Colon (tissue), 2 donors: ENCODE results near the gene PLEKHM1.

ENCODE experiments used
- FAIRE-seq: peaks from 2 replicates; lab custom pipeline; 2012; peaks lifted over from hg19 to GRCh38; lab: Jason Lieb, UNC
- donor health status: control.
- donor health status: control.

PLEKHM1 gene

GRCh38 chr17:45427181-45427835 lies 63.2 kb downstream of the PLEKHM1 start:
- no peak for FAIRE-seq

- FAIRE-seq: no peak
Measured at GRCh38 chr17:45426561-45426960, 64.0 kb downstream of the PLEKHM1 start.

- FAIRE-seq: no peak
Measured at GRCh38 chr17:45425984-45426413, 64.5 kb downstream of the PLEKHM1 start.

- no peak for FAIRE-seq
Measured at GRCh38 chr17:45425125-45425983, 65.2 kb downstream of the PLEKHM1 start.

GRCh38 chr17:45424769-45425124 lies 65.8 kb downstream of the PLEKHM1 start:
- FAIRE-seq: no peak

GRCh38 chr17:45423975-45424335 lies 66.6 kb downstream of the PLEKHM1 start:
- no peak for FAIRE-seq

- FAIRE-seq: no peak
Measured at GRCh38 chr17:45423304-45423974, 67.1 kb downstream of the PLEKHM1 start.

- no peak for FAIRE-seq
Measured at GRCh38 chr17:45414990-45415881, 75.3 kb downstream of the PLEKHM1 start.

- FAIRE-seq: no peak
Measured at GRCh38 chr17:45413498-45413923, 77.0 kb downstream of the PLEKHM1 start.

- no peak for FAIRE-seq
Measured at GRCh38 chr17:45411348-45412105, 79.0 kb downstream of the PLEKHM1 start.

GRCh38 chr17:45410144-45411091 lies 80.1 kb downstream of the PLEKHM1 start:
- no peak for FAIRE-seq

GRCh38 chr17:45409659-45410076 lies 80.9 kb downstream of the PLEKHM1 start:
- no peak for FAIRE-seq

GRCh38 chr17:45408611-45409421 lies 81.7 kb downstream of the PLEKHM1 start:
- no peak for FAIRE-seq

GRCh38 chr17:45406107-45406506 lies 84.4 kb downstream of the PLEKHM1 start:
- FAIRE-seq: no peak

- no peak for FAIRE-seq
Measured at GRCh38 chr17:45405250-45406086, 85.1 kb downstream of the PLEKHM1 start.

- FAIRE-seq: no peak
Measured at GRCh38 chr17:45404870-45405249, 85.7 kb downstream of the PLEKHM1 start.

GRCh38 chr17:45403906-45404490 lies 86.5 kb downstream of the PLEKHM1 start:
- no peak for FAIRE-seq

- no peak for FAIRE-seq
Measured at GRCh38 chr17:45402916-45403315, 87.6 kb downstream of the PLEKHM1 start.
